GM15510 (cell line): ENCODE results near the gene RHBG.

Source experiments
- POLR2A ChIP-seq: IDR thresholded peaks from 3 replicates; pipeline ENCODE4 v1.6.1; 2011; ENCODE audit warnings: borderline replicate concordance; ENCODE audit not compliant: insufficient read length; ENCODE audit errors: extremely low read depth

RHBG gene

DNA sequence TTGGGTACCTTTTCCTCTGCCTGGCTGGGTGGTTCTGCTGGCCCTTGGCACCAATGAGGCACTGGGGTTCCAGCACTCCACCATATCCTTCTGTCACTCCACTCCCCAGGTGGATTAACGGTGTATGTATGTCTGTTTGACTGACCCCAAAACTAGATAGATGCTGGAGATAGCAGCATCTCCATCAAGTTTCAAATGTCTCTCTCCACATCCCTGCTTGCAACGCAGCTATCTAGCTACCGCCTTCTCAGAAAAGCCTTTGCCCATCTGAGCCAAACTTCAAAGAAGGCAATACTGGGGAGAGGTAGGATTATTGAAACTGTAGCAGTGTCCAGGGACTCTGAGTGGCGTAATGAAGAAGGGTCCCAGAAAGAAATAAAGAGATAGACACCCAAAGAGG, 64.0 kb downstream of the RHBG start:
- no peak for TF ChIP-seq POLR2A

DNA sequence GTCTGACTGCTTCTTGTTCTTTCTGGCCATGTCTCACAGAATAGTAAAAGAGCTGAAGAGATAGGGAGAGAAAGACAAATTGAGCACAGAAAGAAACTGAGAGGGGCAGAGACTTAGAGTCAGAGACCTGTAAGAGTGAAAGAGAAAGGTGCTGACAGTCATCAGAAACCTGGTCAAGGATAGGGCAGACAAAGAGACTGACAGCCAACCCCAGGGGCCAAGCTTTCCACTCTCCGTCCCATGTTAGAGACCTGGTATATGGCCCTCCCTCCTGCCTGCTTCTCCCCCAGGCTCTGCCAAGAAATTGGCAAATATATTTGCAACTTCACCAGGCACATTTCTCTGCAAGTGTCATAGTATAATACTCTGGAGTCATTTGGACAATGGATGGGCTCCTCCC, 64.6 kb downstream of the RHBG start:
- TF ChIP-seq POLR2A, result no peak
